Embryonic facial prominence (tissue), 1 donor: ENCODE data around the gene FGF7.
"Not testable (repeated sequence)": the region's sequence is repeated elsewhere in the genome, so short reads cannot be mapped to it uniquely, and the experiment has no call there.

ENCODE experiments used
- DNase-seq: peaks from one replicate; pipeline ENCODE4 v3.0.0-alpha.2; 2016; ENCODE audit errors: extremely low spot score

The FGF7 gene

DNA sequence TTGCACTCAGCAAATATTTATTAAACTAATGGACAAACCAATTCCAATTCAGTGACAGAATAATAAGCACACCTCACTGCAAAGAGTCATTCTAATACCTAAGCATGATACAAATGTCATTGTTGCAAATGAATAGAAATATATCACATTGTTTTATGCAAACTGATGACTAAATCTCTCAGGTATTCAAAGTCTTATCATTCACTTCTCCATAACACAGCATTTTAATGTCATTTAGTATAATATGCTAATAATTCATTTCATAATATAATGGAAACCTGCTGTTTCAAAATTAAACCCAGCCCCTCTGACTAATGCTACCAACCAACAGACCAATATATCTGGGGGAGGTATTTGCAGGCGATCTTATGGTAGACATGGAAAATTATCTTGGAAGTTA lies 71.8 kb downstream of the FGF7 start:
- DNase-seq = no peak

DNA sequence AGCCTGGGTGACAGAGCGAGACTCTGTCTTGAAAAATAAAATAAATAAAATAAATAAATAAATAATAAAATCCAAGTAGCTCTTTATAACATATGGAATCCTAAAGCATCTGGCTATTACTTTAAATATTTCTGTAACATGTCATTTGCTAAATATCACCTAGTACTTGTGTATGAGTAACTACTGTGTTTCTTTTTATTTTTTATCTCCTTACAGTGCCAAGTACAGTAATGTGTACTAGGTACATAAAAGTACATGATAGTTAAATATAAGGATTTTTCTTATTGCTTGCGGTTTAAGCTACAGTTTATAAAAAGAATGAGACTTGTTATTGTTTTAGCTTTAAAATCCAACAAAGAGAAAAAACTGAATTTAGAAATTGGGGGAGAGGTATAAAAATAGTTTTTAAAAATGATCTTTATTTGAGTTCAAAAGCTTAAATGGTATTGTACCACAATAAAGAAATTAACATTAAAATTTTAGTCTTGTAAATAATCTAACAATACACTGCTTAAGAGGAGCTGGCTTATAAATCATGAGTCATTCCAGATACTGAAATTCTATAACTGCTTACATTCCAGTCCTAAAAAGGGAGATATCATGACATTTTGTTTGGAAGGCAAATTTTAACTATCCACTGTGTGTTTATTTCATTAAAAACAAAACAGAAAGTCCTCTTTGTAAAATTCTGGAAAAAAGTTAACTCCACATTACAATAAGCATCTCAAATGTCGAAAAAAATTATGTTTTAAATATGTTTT lies 73.1 kb downstream of the FGF7 start:
- no peak for DNase-seq

DNA sequence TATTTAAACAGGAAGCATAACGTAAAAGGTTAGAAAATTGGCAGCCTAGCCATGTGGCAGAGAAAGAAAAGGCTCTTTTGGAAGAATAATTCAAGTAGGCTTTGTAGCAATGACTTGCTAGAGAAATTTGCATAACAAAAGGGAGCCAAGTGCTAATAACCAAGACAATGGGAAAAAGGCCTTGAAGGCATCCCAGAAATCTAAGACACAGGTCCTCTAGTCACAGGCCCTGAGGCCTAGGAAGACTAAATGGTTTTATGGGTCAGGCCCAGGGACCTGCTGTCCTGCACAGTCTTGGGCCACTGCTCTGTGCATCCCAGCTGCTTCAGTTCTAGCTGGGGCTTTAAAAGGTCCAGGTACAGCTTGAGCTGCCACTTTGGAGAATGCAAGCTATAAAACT lies 78.5 kb downstream of the FGF7 start:
- no peak for DNase-seq

DNA sequence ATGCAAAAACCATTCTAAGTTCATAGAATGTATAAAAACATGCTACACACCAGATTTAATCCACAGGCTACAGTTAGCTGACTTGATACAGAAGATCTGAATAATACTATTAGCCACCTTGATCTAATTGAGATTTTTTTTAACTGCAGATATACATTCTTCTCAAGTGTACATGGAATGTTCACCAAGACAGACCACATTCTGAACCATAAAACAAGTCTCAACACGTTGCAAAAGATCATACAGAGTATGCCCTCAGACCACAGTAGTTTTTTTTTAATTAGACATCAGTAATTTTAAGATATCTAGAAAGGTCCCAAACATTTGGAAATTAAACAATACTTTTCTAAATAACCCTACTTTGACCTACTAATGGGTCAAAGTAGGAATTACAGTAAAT lies 83.3 kb downstream of the FGF7 start:
- DNase-seq = no peak

DNA sequence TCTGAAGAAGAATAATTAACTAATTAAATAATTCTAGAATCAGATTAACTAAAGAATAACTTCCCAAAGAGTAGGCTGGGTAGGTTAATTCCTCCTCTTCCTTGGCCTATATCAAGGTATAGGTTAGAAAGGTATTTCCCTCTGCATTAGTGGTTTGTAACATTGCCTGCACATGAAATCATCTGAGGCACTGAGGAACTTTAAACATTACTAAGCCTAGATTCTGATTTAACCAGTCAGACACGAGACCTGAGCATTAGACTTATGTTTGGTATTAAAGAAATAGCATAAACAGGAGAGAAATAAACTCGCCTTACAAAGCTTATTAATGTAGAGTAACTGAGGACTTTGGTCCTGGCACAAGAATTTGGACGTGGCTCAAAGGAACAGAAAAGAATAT lies 84.2 kb downstream of the FGF7 start:
- DNase-seq = no peak

DNA sequence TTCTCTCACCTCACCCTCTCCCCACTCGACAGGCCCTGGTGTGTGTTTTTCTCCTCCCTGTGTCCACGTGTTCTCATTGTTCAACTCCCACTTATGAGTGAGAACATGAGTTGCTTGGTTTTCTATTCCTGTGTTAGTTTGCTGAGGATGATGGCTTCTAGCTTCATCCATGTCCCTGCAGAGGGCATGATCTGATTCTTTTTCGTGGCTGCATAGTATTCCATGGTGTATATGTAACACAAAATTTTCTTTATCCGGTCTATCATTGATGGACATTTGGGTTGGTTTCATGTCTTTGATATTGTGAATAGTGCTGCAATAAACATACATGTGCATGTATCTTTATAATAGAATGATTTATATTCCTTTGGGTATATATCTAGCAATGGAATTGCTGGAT lies 89.7 kb downstream of the FGF7 start:
- not testable (repeated sequence) for DNase-seq

DNA sequence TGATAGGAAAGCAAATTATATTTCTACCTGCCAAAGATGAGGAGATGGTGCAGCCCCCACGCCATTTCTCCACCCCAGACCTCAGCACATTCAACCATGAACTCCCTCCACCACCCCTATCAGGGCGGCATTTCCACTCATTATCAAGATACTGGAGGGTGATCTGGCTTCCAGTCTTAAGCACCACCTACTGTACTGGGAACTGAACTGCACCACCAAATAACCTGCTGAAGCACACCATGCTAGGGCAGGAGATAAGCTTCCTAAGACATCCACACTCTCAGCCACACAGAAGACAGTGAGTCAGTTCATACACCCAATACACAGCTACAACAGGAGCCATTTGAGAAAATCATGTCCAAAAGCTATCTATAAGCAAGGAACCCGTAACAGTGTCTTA lies 98.8 kb downstream of the FGF7 start:
- no peak for DNase-seq

DNA sequence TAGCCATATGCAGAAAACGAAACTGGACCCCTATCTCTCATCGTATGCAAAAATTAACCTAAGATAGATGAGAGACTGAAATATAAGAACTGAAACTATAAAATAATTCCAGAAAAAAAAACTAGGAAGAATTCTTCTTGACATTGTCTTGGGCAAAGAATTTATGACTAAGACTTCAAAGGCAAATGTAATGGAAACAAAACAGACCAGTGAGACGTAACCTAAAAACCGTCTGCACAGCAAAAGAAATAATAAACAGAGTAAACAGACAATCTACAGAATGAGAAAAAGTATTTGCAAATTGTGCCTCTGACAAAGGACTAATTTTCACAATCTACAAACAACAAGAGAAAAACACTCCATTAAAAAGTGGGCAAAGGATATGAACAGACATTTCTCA lies 105.2 kb downstream of the FGF7 start:
- no peak for DNase-seq

DNA sequence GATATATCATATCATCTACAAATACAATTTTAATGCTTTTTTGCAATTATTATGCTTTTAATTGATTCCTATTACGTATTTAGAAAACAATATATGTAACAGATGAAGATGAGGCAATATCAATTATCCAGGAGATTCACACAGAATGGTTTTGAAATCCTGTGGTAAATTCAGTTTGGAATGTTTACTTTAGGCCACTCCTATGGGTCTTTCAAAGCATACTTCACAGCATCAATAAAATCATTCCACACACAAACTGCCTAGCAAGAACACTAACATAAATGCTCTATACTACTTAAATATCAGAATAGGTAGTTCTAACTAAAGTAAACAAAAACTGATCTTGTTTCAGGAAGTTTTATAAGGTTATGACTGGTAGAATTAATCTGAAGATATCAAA lies 107.0 kb downstream of the FGF7 start:
- DNase-seq = no peak
